GM18951 (cell line): ENCODE measurements around the gene MUC20.
"Not testable (repeated sequence)": the region's sequence is repeated elsewhere in the genome, so short reads cannot be mapped to it uniquely, and the experiment has no call there.

Experiments used
- POLR2A ChIP-seq: IDR thresholded peaks from 4 replicates; pipeline ENCODE4 v1.6.1; 2011; ENCODE audit warnings: mild to moderate bottlenecking; ENCODE audit not compliant: insufficient read length, insufficient read depth; ENCODE audit errors: extremely low read depth
- in situ Hi-C: fragments of 300-500 bp; cut with MboI; formaldehyde crosslinking; loops from one replicate; pipeline ENCODE4 v1.12.0; 2022; ENCODE audit warnings: low sequenced_read_pairs, mixed read lengths, inconsistent platforms; ENCODE audit not compliant: unreplicated experiment

MUC20 gene

DNA sequence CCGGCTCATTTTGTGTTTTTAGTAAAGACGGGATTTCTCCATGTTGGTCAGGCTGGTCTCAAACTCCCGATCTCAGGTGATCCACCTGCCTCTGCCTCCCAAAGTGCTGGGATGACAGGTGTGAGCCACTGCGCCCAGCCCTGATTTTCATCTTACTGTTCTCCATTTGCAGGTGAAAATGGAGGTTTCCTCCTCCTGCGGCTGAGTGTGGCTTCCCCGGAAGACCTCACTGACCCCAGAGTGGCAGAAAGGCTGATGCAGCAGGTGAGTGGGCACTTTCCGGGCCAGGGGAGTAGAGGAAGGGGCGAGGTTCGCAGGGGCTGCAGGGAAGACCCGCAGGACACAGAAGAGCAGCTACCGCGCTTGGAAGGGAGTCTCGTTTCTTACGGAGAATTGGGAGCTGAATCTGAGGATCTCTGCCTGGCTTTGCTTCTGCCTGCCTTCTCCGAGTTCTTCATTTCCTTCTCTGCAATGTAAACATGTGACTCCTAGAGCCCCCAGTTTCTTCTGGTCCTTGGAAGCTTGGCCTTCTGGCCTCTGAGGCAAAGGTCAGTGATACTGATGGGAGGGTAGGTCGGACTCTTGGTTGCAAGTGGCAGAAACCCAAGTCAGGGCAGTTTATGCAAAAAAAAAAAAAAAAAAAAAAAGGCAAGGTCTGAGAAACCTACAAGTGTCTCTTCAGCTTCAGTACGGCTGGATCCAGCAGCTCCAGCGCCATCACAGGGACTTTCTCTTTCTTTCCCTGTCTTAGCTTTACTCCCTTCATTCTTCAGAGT lies 8.9 kb downstream of the MUC20 start:
- in situ Hi-C loops: no loop called here
- TF ChIP-seq POLR2A: no peak

GRCh38 chr3:195731356-195731905 lies 10.7 kb downstream of the MUC20 start:
- no peak for TF ChIP-seq POLR2A
- in situ Hi-C loops: no loop called here

DNA sequence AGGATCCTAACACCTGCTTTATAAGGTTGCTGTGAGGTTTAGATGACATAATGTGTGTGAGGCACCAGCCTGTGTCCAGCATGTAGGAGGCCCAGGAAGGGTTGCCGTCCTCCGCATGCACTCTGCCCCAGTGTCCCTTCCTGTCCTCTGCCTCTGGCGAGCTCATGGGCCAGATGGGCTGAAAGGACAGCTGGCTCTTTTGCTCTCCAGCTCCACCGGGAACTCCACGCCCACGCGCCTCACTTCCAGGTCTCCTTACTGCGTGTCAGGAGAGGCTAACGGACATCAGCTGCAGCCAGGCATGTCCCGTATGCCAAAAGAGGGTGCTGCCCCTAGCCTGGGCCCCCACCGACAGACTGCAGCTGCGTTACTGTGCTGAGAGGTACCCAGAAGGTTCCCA lies 12.2 kb downstream of the MUC20 start:
- in situ Hi-C loops: no loop called here
- TF ChIP-seq POLR2A: no peak

- in situ Hi-C loops: no loop called here
- TF ChIP-seq POLR2A: no peak
These were observed 14.4 kb downstream of the MUC20 start for GRCh38 chr3:195735036-195735695.

GRCh38 chr3:195736866-195737490 lies 16.2 kb downstream of the MUC20 start:
- no peak for TF ChIP-seq POLR2A
- in situ Hi-C loops: no loop called here

GRCh38 chr3:195737782-195738181 lies 17.0 kb downstream of the MUC20 start:
- in situ Hi-C loops: not testable (repeated sequence)

GRCh38 chr3:195738274-195739044 lies 17.7 kb downstream of the MUC20 start:
- in situ Hi-C loops: no loop called here
- TF ChIP-seq POLR2A: no peak

DNA sequence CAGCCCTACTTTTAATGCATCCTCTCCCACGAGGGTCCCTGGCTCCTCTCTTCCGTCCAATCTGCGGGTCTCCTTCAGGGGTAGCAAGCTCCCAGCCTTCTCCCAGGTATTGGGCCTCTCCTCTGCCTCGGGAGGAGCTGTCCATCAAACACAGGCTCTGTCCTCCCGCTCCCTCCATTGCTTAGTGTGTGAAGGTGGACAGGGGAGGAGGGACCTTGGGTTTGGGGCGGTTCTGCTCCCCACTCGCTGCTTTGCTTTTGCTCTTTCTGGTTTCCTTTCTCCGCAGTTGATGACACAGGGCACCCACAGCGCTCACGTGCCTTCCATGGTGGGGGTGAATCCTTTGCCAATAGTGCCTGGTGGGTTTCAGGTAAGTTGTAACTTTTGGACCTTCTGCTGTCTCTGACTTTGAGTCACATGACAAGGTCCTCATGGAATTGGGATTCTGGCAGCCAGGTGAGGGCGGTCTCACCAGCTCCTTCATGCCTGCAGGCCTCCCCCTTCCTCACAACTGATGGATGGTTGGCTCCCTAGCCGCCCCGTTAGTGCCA lies 18.9 kb downstream of the MUC20 start:
- in situ Hi-C loops: no loop called here
- no peak for TF ChIP-seq POLR2A

GRCh38 chr3:195744437-195744836 lies 23.7 kb downstream of the MUC20 start:
- TF ChIP-seq POLR2A: no peak
- in situ Hi-C loops: no loop called here

- no peak for TF ChIP-seq POLR2A
- in situ Hi-C loops: no loop called here
These were observed 25.6 kb downstream of the MUC20 start for GRCh38 chr3:195746346-195746745.

GRCh38 chr3:195746751-195747150 lies 26.0 kb downstream of the MUC20 start:
- no peak for TF ChIP-seq POLR2A
- in situ Hi-C loops: no loop called here

DNA sequence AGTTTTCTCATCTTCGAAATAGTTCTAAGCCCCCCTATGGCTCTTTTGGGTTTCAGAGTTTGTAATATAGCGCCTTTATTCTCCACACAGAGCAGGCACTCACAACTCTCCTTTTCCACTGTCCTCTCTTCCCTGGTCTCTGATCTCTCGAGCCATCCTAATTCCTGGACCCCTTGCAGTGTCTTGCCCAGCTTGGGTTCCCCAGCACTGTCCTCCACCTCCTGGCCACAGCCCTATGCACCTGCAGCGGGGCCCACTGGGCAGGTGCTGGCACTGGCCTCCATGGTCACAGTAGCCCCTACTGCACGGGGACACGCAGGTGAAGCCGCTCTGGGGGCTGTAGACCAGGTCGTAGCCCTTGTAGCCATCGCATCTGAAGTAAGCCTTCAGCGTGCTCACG lies 27.9 kb downstream of the MUC20 start:
- TF ChIP-seq POLR2A: no peak
- in situ Hi-C loops: no loop called here

GRCh38 chr3:195749101-195749500 lies 28.3 kb downstream of the MUC20 start:
- in situ Hi-C loops: not testable (repeated sequence)
